Kidney (tissue), 14 donors: ENCODE results near the gene ERC2. TPM values are rescaled to one million over a fixed set of nuclear protein-coding genes. Genes with fewer than 3 reads are reported as not detected.

Experiments
- DNase-seq, 5 donors: peaks; one replicate each; pipeline ENCODE4 v3.0.0-alpha.2; 2013 to 2020
- FAIRE-seq: peaks from 2 replicates; lab custom pipeline; 2012; peaks lifted over from hg19 to GRCh38; lab: Jason Lieb, UNC
- H3K27ac ChIP-seq, 2 donors: one replicate each; pipeline ENCODE4 v1.7.0; 2013; ENCODE audit warnings: low read depth in 2 of 2, low read length in 2 of 2, inconsistent platforms in 1 of 2
- H3K27me3 ChIP-seq: one replicate; pipeline ENCODE4 v1.7.1; 2013; ENCODE audit warnings: low read length, inconsistent platforms; ENCODE audit not compliant: control insufficient read depth, insufficient read depth
- H3K36me3 ChIP-seq, 3 donors: one replicate each; pipeline versions ENCODE4 v1.7.0 to v1.7.1; 2013; ENCODE audit warnings: low read length in 3 of 3, control low read depth in 1 of 3, inconsistent platforms in 1 of 3; ENCODE audit not compliant: insufficient read depth in 3 of 3, control insufficient read depth in 2 of 3
- H3K4me1 ChIP-seq, 3 donors: one replicate each; pipeline versions ENCODE4 v1.7.0 to v1.7.1; 2013; ENCODE audit warnings: low read length in 3 of 3, inconsistent platforms in 1 of 3, low read depth in 1 of 3; ENCODE audit not compliant: control insufficient read depth in 2 of 3, insufficient read depth in 2 of 3
- H3K4me3 ChIP-seq, 3 donors: one replicate each; pipeline versions ENCODE4 v1.7.0 to v1.8.1; 2013; ENCODE audit warnings: low read length in 3 of 3, control low read depth in 1 of 3, inconsistent platforms in 1 of 3
- H3K9ac ChIP-seq, 3 donors: one replicate each; pipeline versions ENCODE4 v1.7.0 to v1.7.1; 2013; ENCODE audit warnings: low read length in 3 of 3, control low read depth in 1 of 3, inconsistent platforms in 1 of 3
- H3K9me3 ChIP-seq, 3 donors: one replicate each; pipeline versions ENCODE4 v1.7.0 to v1.7.1; 2013; ENCODE audit warnings: low read length in 3 of 3, control low read depth in 1 of 3, inconsistent platforms in 1 of 3; ENCODE audit not compliant: control insufficient read depth in 2 of 3, insufficient read depth in 1 of 3
- CTCF ChIP-seq: IDR thresholded peaks from 3 replicates; pipeline ENCODE4 v1.5.1; 2012; ENCODE audit warnings: mild to moderate bottlenecking, moderate library complexity, borderline replicate concordance; ENCODE audit not compliant: insufficient read depth; ENCODE audit errors: extremely low read depth
- intact Hi-C: fragments of 100-400 bp; cut with DNase I; formaldehyde crosslinking; loops from one replicate; pipeline ENCODE4 v1.11.1; 2022
- polyA plus RNA-seq: library from polyadenylated mRNA; stranded (reverse); fragments of 350-450 nt; fragmentation: Illumina TruSeq; extraction: RNeasy Lipid Tissue Mini Kit (QIAGEN cat#74804); gene quantifications from one replicate; pipeline ENCODE4 v1.2.3, GENCODE V29; 2014; ENCODE audit warnings: low read depth, low replicate concordance; ENCODE audit not compliant: insufficient read depth
- total RNA-seq: library from RNA; stranded (reverse); fragmentation: NEBNext Ultra II Directional; extraction: Animal tissue kit (Norgen Biotek cat#: 25700); gene quantifications from one replicate; pipeline ENCODE4 v1.2.1, GENCODE V29; 2021
- donor health status: control.
- donor health status: control.
- donor health status: control.
- donor health status: control.
- donor health status: control.
- donor health status: DM: yes; HTN: yes; CAD: no.
- donor health status: Normal renal cell carcinoma (clear cell type).

Gene ERC2
- total and polyA plus RNA-seq, 2 donors from 2014 or later = 0.92 to 3.8 TPM

DNA sequence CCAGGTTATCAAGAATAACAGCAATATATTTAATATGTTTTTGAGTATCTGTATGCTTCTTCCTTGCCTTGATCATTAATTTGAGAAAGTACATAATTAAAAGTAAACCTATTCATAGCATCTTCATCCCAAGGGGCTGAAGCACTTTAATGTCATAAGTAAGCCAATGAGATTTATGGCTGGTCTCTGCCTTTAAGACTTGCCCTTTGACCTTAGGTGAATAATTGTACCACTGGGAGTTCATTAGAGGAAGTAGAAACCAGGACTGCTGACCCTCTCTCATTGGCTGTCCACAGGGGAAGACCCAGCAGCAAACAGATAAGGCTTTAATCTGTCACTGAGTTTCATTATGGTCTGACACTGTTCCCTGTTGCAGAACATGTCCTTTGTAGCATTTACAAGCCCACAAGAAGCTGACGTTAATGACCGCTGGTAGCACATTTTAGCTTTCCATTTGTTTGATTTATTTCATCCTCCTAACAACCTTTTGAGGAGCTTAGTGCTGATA, 16.3 kb upstream of the ERC2 start:
- Histone ChIP-seq H3K27me3 (no peaks in the 10 kb centered on the region), H3K36me3 (no peaks in the 10 kb centered on the region), H3K4me1 (no peaks in the 10 kb centered on the region), H3K4me3 (no peak overlapping the region), H3K9ac (no peak overlapping the region), H3K9me3 (no peaks in the 10 kb centered on the region), H3K27ac (no peak overlapping the region)
- TF ChIP-seq CTCF = no peak
- DNase-seq (peak in 2 of 5 donors; percentile 15 to 37), FAIRE-seq (no peak)
- intact Hi-C loops = no loop called here

DNA sequence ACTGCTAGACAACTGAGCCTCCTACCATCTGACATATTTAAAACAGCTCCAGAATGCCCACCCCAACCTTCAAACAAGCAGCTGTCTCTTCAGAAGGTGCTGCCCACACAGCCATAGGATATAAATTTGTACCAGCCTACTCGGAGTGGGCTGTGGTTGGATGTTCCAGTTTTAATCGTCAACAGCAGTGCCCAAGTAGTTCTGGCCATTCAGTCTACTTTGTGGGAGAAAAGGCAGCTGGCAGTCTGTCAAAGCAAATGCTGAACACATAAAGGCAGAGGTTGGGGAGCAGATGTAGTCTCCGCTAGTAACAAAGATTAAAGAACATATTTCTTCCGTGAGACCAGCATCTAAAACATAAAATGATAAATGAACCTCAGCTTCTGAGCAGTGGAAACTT, 15.9 kb upstream of the ERC2 start:
- DNase-seq (peak in 1 of 5 donors; percentile 31), FAIRE-seq (no peak)
- Histone ChIP-seq H3K36me3 (no peaks in the 10 kb centered on the region), H3K9ac (no peak overlapping the region), H3K27me3 (no peaks in the 10 kb centered on the region), H3K4me3 (no peak overlapping the region), H3K27ac (no peak overlapping the region), H3K4me1 (no peaks in the 10 kb centered on the region), H3K9me3 (no peaks in the 10 kb centered on the region)
- no peak for TF ChIP-seq CTCF
- intact Hi-C loops = no loop called here

DNA sequence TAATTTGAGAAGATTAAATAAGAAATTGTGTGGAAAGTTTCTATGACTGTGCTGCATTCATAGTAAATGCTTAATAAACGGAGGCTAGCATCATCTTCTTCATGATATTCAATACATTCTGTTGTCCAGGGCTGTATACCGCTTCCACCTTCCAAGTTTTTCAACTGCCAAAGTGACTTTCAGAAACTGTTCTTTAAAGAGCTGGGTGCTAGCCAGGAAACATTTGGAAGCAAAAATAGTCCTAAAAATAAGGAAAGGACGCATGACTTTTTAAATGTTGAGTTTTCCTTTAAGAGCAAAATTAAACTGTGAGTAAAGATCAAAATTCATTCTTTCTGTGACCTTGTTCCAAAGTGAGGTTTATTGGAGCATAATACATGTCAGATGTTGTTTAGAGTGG, 9.4 kb upstream of the ERC2 start:
- TF ChIP-seq CTCF = no peak
- DNase-seq (no peak), FAIRE-seq (no peak)
- H3K4me3 ChIP-seq = no peak overlapping the region
- H3K9me3 ChIP-seq = no peaks in the 10 kb centered on the region
- intact Hi-C loops = no loop called here
- no peak overlapping the region for H3K9ac ChIP-seq
- H3K36me3 ChIP-seq = no peaks in the 10 kb centered on the region
- H3K27me3 ChIP-seq = no peaks in the 10 kb centered on the region
- H3K4me1 ChIP-seq = no peaks in the 10 kb centered on the region
- H3K27ac ChIP-seq = no peak overlapping the region

DNA sequence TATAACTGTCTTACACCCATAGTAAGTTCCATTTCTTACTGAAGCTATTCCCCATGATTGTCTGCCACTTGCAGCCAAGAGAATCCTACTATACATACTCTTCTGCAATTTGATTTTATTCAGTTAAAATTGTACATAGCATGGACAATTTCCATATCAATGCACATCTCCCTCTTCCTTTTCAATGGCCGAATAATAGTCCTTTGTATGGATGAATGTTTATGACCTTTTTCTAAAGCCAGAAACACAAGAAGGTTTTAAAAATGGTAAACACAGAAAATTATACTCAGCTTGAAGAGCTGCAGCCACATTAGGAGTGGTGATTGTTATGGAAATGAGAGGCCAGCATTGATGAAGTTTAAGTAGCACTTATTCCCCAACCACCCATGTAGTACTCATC, 8.5 kb upstream of the ERC2 start:
- no peak overlapping the region for H3K4me3 ChIP-seq
- intact Hi-C loops = no loop called here
- H3K4me1 ChIP-seq = no peaks in the 10 kb centered on the region
- no peaks in the 10 kb centered on the region for H3K36me3 ChIP-seq
- H3K9ac ChIP-seq = no peak overlapping the region
- no peaks in the 10 kb centered on the region for H3K27me3 ChIP-seq
- no peak for TF ChIP-seq CTCF
- no peaks in the 10 kb centered on the region for H3K9me3 ChIP-seq
- no peak for DNase-seq
- H3K27ac ChIP-seq = no peak overlapping the region
- FAIRE-seq = no peak
